Panc1 (cell line): ENCODE results near the gene SHB. TPM values are rescaled to one million over a fixed set of nuclear protein-coding genes. Genes with fewer than 3 reads are reported as not detected.
"Not testable (repeated sequence)": the region's sequence is repeated elsewhere in the genome, so short reads cannot be mapped to it uniquely, and the experiment has no call there.

Experiments used
- ATAC-seq: fragments of 200-7000 bp; cut with Tn5 transposase; 2 replicates; pipeline ENCODE4 v1.9.1; 2020; ENCODE audit warnings: mild to moderate bottlenecking, moderate library complexity
- BruUV-seq: library from RNA; stranded (reverse); fragments of 400-500 nt; replicated peaks from 2 replicates; lab custom pipeline; 2021; lab: Mats Ljungman, UMichigan
- CTCF ChIA-PET: fragments of 300-600 bp; sonication (Branson Sonifier 250); formaldehyde crosslinking; loops from one replicate; lab custom pipeline; 2022; ENCODE audit warnings: antibody characterized with exemption; lab: Charles Lee
- POLR2A ChIA-PET: fragments of 300-600 bp; sonication (Branson Sonifier 250); formaldehyde crosslinking; loops from one replicate; lab custom pipeline; 2022; ENCODE audit warnings: antibody characterized with exemption; lab: Charles Lee
- DNase-seq: peaks from one replicate; pipeline ENCODE4 v3.0.0-alpha.2; 2010; ENCODE audit warnings: low read depth, low spot score
- H3K27ac ChIP-seq: 2 replicates; pipeline ENCODE4 v1.5.1; 2011; ENCODE audit warnings: mild to moderate bottlenecking, low read length, inconsistent platforms
- H3K27me3 ChIP-seq: fragments of 200-500 bp; sonication (Bioruptor generic); 2 replicates; pipeline ENCODE4 v1.6.0; 2014; ENCODE audit warnings: low read length, inconsistent platforms; ENCODE audit not compliant: control insufficient read depth, insufficient read depth
- H3K36me3 ChIP-seq: fragments of 200-500 bp; sonication (Bioruptor generic); 2 replicates; pipeline ENCODE4 v1.5.1; 2014; ENCODE audit warnings: inconsistent platforms, mild to moderate bottlenecking, low read length, moderate library complexity; ENCODE audit not compliant: control insufficient read depth, insufficient read depth
- H3K4me1 ChIP-seq: 2 replicates; pipeline ENCODE4 v1.5.1; 2011; ENCODE audit warnings: inconsistent platforms, mild to moderate bottlenecking, low read length, moderate library complexity; ENCODE audit not compliant: control insufficient read depth, insufficient read depth
- H3K4me3 ChIP-seq, 2 experiments: 2 replicates each; pipeline ENCODE4 v1.5.1; 2011 to 2012; ENCODE audit warnings: low read depth in 2 of 2, low read length in 2 of 2, mild to moderate bottlenecking in 2 of 2, inconsistent platforms in 1 of 2, moderate library complexity in 1 of 2
- H3K9me3 ChIP-seq: fragments of 200-500 bp; sonication (Bioruptor generic); 2 replicates; pipeline ENCODE4 v1.5.1; 2014; ENCODE audit warnings: low read depth, mild to moderate bottlenecking, inconsistent platforms, low read length, moderate library complexity; ENCODE audit not compliant: control insufficient read depth, insufficient read depth
- CTCF ChIP-seq: fragments of 450-650 bp; IDR thresholded peaks from 2 replicates; pipeline ENCODE4 v1.5.1; 2017; ENCODE audit warnings: mild to moderate bottlenecking
- POLR2AphosphoS5 ChIP-seq: IDR thresholded peaks from 2 replicates; pipeline ENCODE4 v1.6.1; 2012; ENCODE audit warnings: mild to moderate bottlenecking, low read depth, low read length, moderate library complexity
- SIN3A ChIP-seq: IDR thresholded peaks from 2 replicates; pipeline ENCODE4 v1.6.1; 2012; ENCODE audit warnings: low read depth, mild to moderate bottlenecking, low read length, moderate library complexity, borderline replicate concordance; ENCODE audit not compliant: insufficient read depth
- TCF7L2 ChIP-seq: IDR thresholded peaks from 2 replicates; pipeline ENCODE4 v1.6.1; 2011; ENCODE audit warnings: mild to moderate bottlenecking, low read depth, low read length, inconsistent platforms
- in situ Hi-C: cut with HindIII; loops from 2 replicates; pipeline ENCODE4 v1.10.0; 2016; ENCODE audit warnings: low sequenced_read_pairs, low pct_unique_long_range_greater_than_20kb
- intact Hi-C: fragments of 100-400 bp; cut with micrococcal nuclease; formaldehyde crosslinking; loops from one replicate; pipeline ENCODE4 v1.10.0; 2022; ENCODE audit not compliant: unreplicated experiment
- total RNA-seq: library from RNA; stranded (reverse); gene quantifications from one replicate; pipeline ENCODE4 v1.2.1, GENCODE V29; 2021; ENCODE audit not compliant: unreplicated experiment
- TF ChIP-seq, protein P1 (sequence below), 2 experiments: IDR thresholded peaks; 2 replicates each; pipeline ENCODE4 v1.6.1; 2011 to 2012; ENCODE audit warnings: low read depth in 2 of 2, control low read depth in 1 of 2, low read length in 1 of 2, mild to moderate bottlenecking in 1 of 2, moderate library complexity in 1 of 2; ENCODE audit not compliant: insufficient read depth in 1 of 2

The SHB gene
- total RNA-seq, 1 experiment from 2014 or later, result 59.9 TPM

DNA sequence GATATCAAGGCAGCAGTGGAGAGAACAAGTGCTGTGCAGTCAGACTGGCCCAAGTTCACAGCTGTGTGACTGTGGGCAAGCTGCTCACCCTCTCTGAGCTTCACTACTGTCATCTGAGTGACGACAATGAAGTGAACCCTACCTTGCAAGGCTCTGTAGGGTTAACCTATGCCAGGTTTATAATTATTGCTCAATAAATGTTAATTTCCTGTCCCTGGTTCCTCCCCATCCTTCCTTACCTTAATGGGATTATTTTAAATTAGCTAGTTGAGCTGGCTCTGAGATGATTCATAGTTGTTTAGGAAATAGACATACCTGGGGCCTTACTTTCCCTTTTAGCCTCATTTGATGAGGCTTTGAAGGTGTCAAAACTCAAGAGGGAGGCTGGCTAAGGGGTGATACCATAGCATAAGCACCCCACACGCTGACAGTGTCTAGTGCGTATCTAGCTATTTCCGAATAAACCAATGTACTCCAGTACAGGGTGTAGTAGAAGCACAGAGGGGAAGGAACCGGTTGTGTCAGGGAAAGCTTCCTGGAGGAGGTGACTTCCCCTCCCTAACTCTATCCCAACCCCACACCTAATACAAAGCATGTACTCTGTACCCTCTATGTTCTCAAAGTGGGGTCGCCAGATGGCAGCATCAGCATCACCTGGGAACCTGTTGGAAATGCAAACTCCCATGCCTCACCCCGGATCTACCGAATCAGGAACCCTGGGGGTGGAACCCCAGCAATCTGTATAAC is 101.8 kb downstream of the SHB start:
- BruUV-seq, result no TSS peak
- peaks cover 57% of the 10 kb centered on the region for H3K4me1 ChIP-seq
- ATAC-seq, result no peak
- H3K27me3 ChIP-seq, result no peaks in the 10 kb centered on the region
- H3K4me3 ChIP-seq, result no peak overlapping the region
- in situ Hi-C loops, result no loop called here
- CTCF ChIA-PET, result no interaction called here
- H3K9me3 ChIP-seq, result no peaks in the 10 kb centered on the region
- DNase-seq, result no peak
- POLR2A ChIA-PET, result interaction anchor here (0.6 kb wide), 1 partner anchor 16 kb away, joined by 4 read pairs; no protein-coding TSS in a partner anchor
- H3K27ac ChIP-seq, result peak overlapping the region; percentile 39; the same call in 1 of the 2 replicates
- H3K36me3 ChIP-seq, result no peaks in the 10 kb centered on the region; the same call in none of the 2 replicates
- intact Hi-C loops, result no loop called here
- TF ChIP-seq CTCF, result no peak

DNA sequence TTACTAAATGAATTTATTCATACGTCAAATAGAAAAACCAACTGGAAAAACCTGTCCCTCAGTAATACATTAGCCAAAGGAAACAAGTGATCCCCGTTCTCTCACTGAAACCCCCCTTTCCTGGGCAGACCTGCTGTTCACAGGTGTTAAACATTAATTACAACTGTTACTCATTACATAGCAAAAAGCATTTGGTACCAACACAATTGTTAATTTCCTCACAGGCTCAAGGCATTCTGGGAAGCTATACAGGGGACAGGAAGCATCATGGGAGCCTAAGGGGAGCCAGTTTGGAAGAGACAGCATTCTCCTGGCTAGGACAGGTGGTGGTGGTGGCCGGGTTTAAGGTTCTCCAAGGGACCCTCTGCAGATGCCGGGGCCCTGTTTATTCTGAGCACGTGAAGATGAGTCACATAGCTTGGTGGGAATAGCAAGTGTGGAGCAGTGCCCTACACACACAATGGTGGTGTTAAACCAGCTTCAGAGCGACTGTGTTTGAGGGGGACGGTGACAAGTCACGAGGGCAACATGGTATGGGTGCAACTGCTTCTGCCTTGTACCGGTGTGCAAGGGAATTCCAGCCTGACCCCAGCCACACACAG is 102.5 kb downstream of the SHB start:
- intact Hi-C loops (no loop called here), in situ Hi-C loops (no loop called here)
- Histone ChIP-seq H3K4me1 (peaks cover 56% of the 10 kb centered on the region), H3K9me3 (no peaks in the 10 kb centered on the region), H3K36me3 (no peaks in the 10 kb centered on the region; the same call in none of the 2 replicates), H3K27ac (no peak overlapping the region; the same call in 1 of the 2 replicates), H3K27me3 (no peaks in the 10 kb centered on the region), H3K4me3 (no peak overlapping the region)
- DNase-seq, result no peak
- TF ChIP-seq, protein P1, sequence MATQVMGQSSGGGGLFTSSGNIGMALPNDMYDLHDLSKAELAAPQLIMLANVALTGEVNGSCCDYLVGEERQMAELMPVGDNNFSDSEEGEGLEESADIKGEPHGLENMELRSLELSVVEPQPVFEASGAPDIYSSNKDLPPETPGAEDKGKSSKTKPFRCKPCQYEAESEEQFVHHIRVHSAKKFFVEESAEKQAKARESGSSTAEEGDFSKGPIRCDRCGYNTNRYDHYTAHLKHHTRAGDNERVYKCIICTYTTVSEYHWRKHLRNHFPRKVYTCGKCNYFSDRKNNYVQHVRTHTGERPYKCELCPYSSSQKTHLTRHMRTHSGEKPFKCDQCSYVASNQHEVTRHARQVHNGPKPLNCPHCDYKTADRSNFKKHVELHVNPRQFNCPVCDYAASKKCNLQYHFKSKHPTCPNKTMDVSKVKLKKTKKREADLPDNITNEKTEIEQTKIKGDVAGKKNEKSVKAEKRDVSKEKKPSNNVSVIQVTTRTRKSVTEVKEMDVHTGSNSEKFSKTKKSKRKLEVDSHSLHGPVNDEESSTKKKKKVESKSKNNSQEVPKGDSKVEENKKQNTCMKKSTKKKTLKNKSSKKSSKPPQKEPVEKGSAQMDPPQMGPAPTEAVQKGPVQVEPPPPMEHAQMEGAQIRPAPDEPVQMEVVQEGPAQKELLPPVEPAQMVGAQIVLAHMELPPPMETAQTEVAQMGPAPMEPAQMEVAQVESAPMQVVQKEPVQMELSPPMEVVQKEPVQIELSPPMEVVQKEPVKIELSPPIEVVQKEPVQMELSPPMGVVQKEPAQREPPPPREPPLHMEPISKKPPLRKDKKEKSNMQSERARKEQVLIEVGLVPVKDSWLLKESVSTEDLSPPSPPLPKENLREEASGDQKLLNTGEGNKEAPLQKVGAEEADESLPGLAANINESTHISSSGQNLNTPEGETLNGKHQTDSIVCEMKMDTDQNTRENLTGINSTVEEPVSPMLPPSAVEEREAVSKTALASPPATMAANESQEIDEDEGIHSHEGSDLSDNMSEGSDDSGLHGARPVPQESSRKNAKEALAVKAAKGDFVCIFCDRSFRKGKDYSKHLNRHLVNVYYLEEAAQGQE (IDR thresholded peaks at IDR 0.05; ENCODE audit: insufficient read depth in 1 of 2, low read depth in 2 of 2, low read length in 1 of 2), result no peak
- TF ChIP-seq CTCF (no peak), SIN3A (no peak), POLR2AphosphoS5 (no peak), TCF7L2 (no peak)
- ATAC-seq, result no peak
- ChIA-PET CTCF (no interaction called here), POLR2A (interaction anchor here (0.6 kb wide), 1 partner anchor 16 kb away, joined by 4 read pairs; no protein-coding TSS in a partner anchor)
- no TSS peak for BruUV-seq

DNA sequence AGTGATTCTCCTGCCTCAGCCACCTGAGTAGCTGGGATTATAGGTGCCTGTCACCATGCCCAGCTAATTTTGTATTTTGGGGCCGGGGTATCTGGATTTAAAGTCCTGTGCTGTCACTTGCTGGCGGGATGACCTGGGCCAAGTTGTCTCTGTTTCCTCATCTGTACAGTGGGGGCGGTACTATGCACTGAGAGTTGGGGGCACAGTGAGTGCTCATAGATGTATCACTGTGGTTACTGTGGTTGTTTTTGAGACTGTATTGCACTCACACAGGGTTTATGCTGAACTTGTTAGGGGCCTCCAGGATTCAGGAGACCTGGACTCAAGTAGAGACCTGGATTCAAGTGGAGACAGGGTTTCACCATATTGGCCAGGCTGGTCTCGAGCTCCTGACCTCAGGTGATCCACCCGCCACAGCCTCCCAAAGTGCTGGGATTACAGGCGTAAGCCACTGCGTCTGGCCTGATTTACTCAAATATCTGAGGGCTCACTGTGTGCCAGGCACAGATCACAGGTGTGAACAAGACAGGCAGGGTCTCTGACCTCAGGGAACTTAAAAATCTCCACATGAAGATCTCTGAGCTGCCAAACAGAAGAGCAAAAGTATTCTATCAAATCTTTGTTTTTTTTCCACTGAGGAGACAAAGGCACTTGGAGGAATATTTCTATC is 103.2 kb downstream of the SHB start:
- H3K36me3 ChIP-seq, H3K4me3 ChIP-seq, H3K27ac ChIP-seq, CTCF ChIA-PET, H3K9me3 ChIP-seq, in situ Hi-C loops, DNase-seq, intact Hi-C loops, H3K27me3 ChIP-seq, BruUV-seq, ATAC-seq, POLR2A ChIA-PET: not testable (repeated sequence)
- H3K4me1 ChIP-seq, result peaks cover 56% of the 10 kb centered on the region
